WTC11 (cell line): ENCODE measurements around the gene TMC3.

ENCODE experiments used
- CTCF ChIP-seq: fragments of 200-600 bp; IDR thresholded peaks from 2 replicates; pipeline ENCODE4 v1.8.0; 2022; ENCODE audit warnings: antibody characterized with exemption
- ETV6 ChIP-seq: sonication (generic); formaldehyde crosslinking; IDR thresholded peaks from 2 replicates; pipeline ENCODE4 v1.8.1; 2022; ENCODE audit warnings: mild to moderate bottlenecking, missing genetic modification reagents
- IRF2 ChIP-seq: sonication (generic); formaldehyde crosslinking; IDR thresholded peaks from 2 replicates; pipeline ENCODE4 v1.8.0; 2022; ENCODE audit warnings: low read depth, missing genetic modification reagents, borderline replicate concordance
- TP53 ChIP-seq: sonication (generic); formaldehyde crosslinking; IDR thresholded peaks from 2 replicates; pipeline ENCODE4 v1.8.1; 2023; ENCODE audit warnings: mild to moderate bottlenecking, missing genetic modification reagents

- no peak for TF ChIP-seq ETV6 (CRISPR knock-in tag)
- no peak for TF ChIP-seq CTCF
- no peak for TF ChIP-seq IRF2 (CRISPR knock-in tag)
- no peak for TF ChIP-seq TP53 (CRISPR knock-in tag)
Observed at GRCh38 chr15:81281766-81282605, 92.0 kb downstream of the TMC3 start.
